Measurements from ENCODE around the gene RPS6KA5. TPM values are rescaled to one million over a fixed set of nuclear protein-coding genes. Genes with fewer than 3 reads are reported as not detected.
A peak's percentile ranks its signal among the peaks of the same experiment; 100 is the strongest.

RPS6KA5 gene
- total and polyA plus RNA-seq, 8 donors = 1.6 to 25.0 (median 8.5) TPM

- TF ChIP-seq POLR2A (IDR thresholded peaks at IDR 0.05) (no peak), EP300 (IDR thresholded peaks at IDR 0.05) (no peak), POLR2AphosphoS5 (IDR thresholded peaks at IDR 0.05) (no peak)
- TF ChIP-seq, protein P1, sequence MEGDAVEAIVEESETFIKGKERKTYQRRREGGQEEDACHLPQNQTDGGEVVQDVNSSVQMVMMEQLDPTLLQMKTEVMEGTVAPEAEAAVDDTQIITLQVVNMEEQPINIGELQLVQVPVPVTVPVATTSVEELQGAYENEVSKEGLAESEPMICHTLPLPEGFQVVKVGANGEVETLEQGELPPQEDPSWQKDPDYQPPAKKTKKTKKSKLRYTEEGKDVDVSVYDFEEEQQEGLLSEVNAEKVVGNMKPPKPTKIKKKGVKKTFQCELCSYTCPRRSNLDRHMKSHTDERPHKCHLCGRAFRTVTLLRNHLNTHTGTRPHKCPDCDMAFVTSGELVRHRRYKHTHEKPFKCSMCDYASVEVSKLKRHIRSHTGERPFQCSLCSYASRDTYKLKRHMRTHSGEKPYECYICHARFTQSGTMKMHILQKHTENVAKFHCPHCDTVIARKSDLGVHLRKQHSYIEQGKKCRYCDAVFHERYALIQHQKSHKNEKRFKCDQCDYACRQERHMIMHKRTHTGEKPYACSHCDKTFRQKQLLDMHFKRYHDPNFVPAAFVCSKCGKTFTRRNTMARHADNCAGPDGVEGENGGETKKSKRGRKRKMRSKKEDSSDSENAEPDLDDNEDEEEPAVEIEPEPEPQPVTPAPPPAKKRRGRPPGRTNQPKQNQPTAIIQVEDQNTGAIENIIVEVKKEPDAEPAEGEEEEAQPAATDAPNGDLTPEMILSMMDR (IDR thresholded peaks at IDR 0.05) = no peak
Measured at GRCh38 chr14:90938615-90939014, 121.8 kb downstream of the RPS6KA5 start.

DNA sequence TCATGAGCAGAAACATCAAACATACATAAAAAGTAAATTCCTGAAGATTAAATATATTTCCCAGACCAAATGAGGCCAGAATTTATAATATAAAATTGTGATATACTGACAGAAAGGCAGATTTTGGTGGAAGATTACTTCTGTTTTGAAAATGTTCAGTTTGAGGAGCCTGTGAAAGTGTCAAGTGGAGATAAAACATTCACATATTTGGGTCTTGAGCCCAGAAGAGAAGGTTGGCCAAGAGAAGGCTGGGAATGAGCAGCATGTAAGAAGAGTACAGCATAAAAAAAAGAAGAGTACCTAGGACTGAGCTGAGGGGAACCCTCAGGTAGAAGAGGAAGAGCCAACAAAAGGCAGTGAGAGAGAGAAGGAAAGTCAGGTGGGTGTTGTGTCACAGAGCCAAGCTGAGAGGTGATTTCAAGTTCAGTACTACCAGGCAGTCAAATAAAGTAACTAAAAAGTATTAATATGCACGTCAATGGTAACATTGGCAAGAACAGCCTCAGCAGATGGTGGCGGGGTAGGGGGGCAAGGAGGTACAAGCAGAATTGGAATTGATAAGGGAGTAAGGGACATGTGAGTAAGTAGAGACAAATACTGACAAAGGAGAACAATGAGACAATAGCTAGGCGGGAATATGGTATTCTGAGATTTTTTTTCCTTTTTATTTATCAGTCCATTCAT lies 123.5 kb downstream of the RPS6KA5 start:
- WGBS, 5 donors = 93 to 99% (median 94%) methylated on average over 3 of the region's 3 CpGs
- Histone ChIP-seq H3K27ac (no peak overlapping the region), H3K27me3 (no peaks in the 10 kb centered on the region), H3K4me1 (no peaks in the 10 kb centered on the region), H3K36me3 (peaks cover 0 to 44% (median 36%) of the 10 kb centered on the region in 4 donors), H3K4me3 (no peak overlapping the region), H3K9me3 (peaks cover 0 to 22% (median 14%) of the 10 kb centered on the region in 4 donors)
- intact Hi-C loops (cut with DNase I; ENCODE audit: low total_unique reads) = no loop called here
- no peak for DNase-seq
- TF ChIP-seq, protein P1 (IDR thresholded peaks at IDR 0.05) = no peak
- TF ChIP-seq EP300 (IDR thresholded peaks at IDR 0.05) (no peak), POLR2A (IDR thresholded peaks at IDR 0.05) (no peak), POLR2AphosphoS5 (IDR thresholded peaks at IDR 0.05) (no peak)

More at GRCh38 chr14:90938615-90939014, 121.8 kb downstream of the RPS6KA5 start:
- peaks cover 0 to 44% (median 36%) of the 10 kb centered on the region in 4 donors for H3K36me3 ChIP-seq
- H3K4me3 ChIP-seq = no peak overlapping the region
- H3K4me1 ChIP-seq = no peaks in the 10 kb centered on the region
- intact Hi-C loops (cut with DNase I; ENCODE audit: low total_unique reads) = no loop called here
- no peak overlapping the region for H3K27ac ChIP-seq
- no peaks in the 10 kb centered on the region for H3K27me3 ChIP-seq
- DNase-seq = no peak
- peaks cover 0 to 22% (median 14%) of the 10 kb centered on the region in 4 donors for H3K9me3 ChIP-seq
- 88 to 98% (median 95%) methylated on average over 2 of the region's 2 CpGs for WGBS, 5 donors

- Histone ChIP-seq H3K4me3 (no peak overlapping the region), H3K9me3 (no peaks in the 10 kb centered on the region), H3K27ac (peak overlapping the region in 2 of 5 donors; percentile 4 to 27), H3K27me3 (no peaks in the 10 kb centered on the region), H3K4me1 (peaks cover 0 to 13% (median 9%) of the 10 kb centered on the region in 4 donors), H3K36me3 (peaks cover 0 to 3% (median 0%) of the 10 kb centered on the region in 4 donors)
- intact Hi-C loops (cut with DNase I; ENCODE audit: low total_unique reads) = no loop called here
- TF ChIP-seq, protein P1 (IDR thresholded peaks at IDR 0.05) = no peak
- no peak for TF ChIP-seq EP300 (IDR thresholded peaks at IDR 0.05)
- TF ChIP-seq POLR2AphosphoS5 (IDR thresholded peaks at IDR 0.05) = no peak
- no peak for TF ChIP-seq POLR2A (IDR thresholded peaks at IDR 0.05)
- peak; percentile 24 to 56 for DNase-seq
- WGBS, 5 donors = 23 to 47% (median 34%) methylated on average over 4 of the region's 4 CpGs
Measured at GRCh38 chr14:90924621-90925340, 135.7 kb downstream of the RPS6KA5 start.

GRCh38 chr14:90922141-90922540 lies 138.3 kb downstream of the RPS6KA5 start:
- Histone ChIP-seq H3K27me3 (no peaks in the 10 kb centered on the region), H3K36me3 (peaks cover 0 to 18% (median 16%) of the 10 kb centered on the region in 4 donors), H3K9me3 (no peaks in the 10 kb centered on the region), H3K4me3 (no peak overlapping the region), H3K27ac (no peak overlapping the region), H3K4me1 (peaks cover 0 to 13% (median 9%) of the 10 kb centered on the region in 4 donors)
- 93 to 97% (median 96%) methylated on average over 4 of the region's 4 CpGs for WGBS, 5 donors
- no peak for DNase-seq
- intact Hi-C loops (cut with DNase I; ENCODE audit: low total_unique reads) = no loop called here
- TF ChIP-seq POLR2A (IDR thresholded peaks at IDR 0.05) (no peak), POLR2AphosphoS5 (IDR thresholded peaks at IDR 0.05) (no peak), EP300 (IDR thresholded peaks at IDR 0.05) (no peak)
- TF ChIP-seq, protein P1 (IDR thresholded peaks at IDR 0.05) = no peak

Data from stomach (tissue), 9 donors.